SIG-M5 (cell line): ENCODE data around the gene SORCS2.

Experiments
- DNase-seq: peaks from one replicate; lab custom pipeline; 2025; lab: John Stamatoyannopoulos, UW

The SORCS2 gene

GRCh38 chr4:7415927-7416686 lies 223.8 kb downstream of the SORCS2 start:
- DNase-seq: no peak

- no peak for DNase-seq
Measured at GRCh38 chr4:7416745-7417432, 224.6 kb downstream of the SORCS2 start.

GRCh38 chr4:7417639-7418038 lies 225.3 kb downstream of the SORCS2 start:
- no peak for DNase-seq

- DNase-seq: no peak
Measured at GRCh38 chr4:7418131-7418943, 226.0 kb downstream of the SORCS2 start.

GRCh38 chr4:7419961-7420660 lies 227.8 kb downstream of the SORCS2 start:
- DNase-seq: no peak

GRCh38 chr4:7420661-7421040 lies 228.3 kb downstream of the SORCS2 start:
- DNase-seq: no peak

- no peak for DNase-seq
Measured at GRCh38 chr4:7421356-7422150, 229.2 kb downstream of the SORCS2 start.

GRCh38 chr4:7422151-7422897 lies 230.0 kb downstream of the SORCS2 start:
- no peak for DNase-seq

- no peak for DNase-seq
Measured at GRCh38 chr4:7422898-7423180, 230.5 kb downstream of the SORCS2 start.

- DNase-seq: no peak
Measured at GRCh38 chr4:7423391-7423790, 231.1 kb downstream of the SORCS2 start.

- DNase-seq: no peak
Measured at GRCh38 chr4:7423801-7424552, 231.6 kb downstream of the SORCS2 start.

- no peak for DNase-seq
Measured at GRCh38 chr4:7424553-7425111, 232.3 kb downstream of the SORCS2 start.

GRCh38 chr4:7425124-7425523 lies 232.8 kb downstream of the SORCS2 start:
- DNase-seq: no peak

GRCh38 chr4:7425591-7426468 lies 233.5 kb downstream of the SORCS2 start:
- DNase-seq: no peak

- DNase-seq: no peak
Measured at GRCh38 chr4:7426525-7427171, 234.3 kb downstream of the SORCS2 start.

- DNase-seq: no peak
Measured at GRCh38 chr4:7427361-7427760, 235.0 kb downstream of the SORCS2 start.

- no peak for DNase-seq
Measured at GRCh38 chr4:7427831-7428260, 235.5 kb downstream of the SORCS2 start.
